Mesendoderm (in vitro differentiated cells): ENCODE data around the gene ZNF423.

Source experiments
- DNase-seq: peaks from one replicate; pipeline ENCODE4 v3.0.0; 2013
- H2AK5ac ChIP-seq: 2 replicates; pipeline ENCODE4 v1.6.1; 2013; ENCODE audit warnings: low read length, inconsistent platforms
- H2BK120ac ChIP-seq: 2 replicates; pipeline ENCODE4 v1.6.1; 2013; ENCODE audit warnings: low read depth, mild to moderate bottlenecking, low read length, moderate library complexity, mixed read lengths
- H2BK15ac ChIP-seq: replicated peaks from 2 replicates; pipeline ENCODE4 v1.6.1; 2013; ENCODE audit warnings: low read depth, mild to moderate bottlenecking, moderate library complexity
- H2BK5ac ChIP-seq: 2 replicates; pipeline ENCODE4 v1.6.1; 2013; ENCODE audit warnings: low read length, inconsistent platforms
- H3K18ac ChIP-seq: 2 replicates; pipeline ENCODE4 v1.6.1; 2013; ENCODE audit warnings: mild to moderate bottlenecking, low read length, mixed read lengths
- H3K23ac ChIP-seq: one replicate; pipeline ENCODE4 v1.6.1; 2013; ENCODE audit warnings: low read length
- H3K27ac ChIP-seq: 2 replicates; pipeline ENCODE4 v1.5.1; 2013; ENCODE audit warnings: low read depth, mild to moderate bottlenecking, inconsistent platforms, low read length, moderate library complexity
- H3K27me3 ChIP-seq: 2 replicates; pipeline ENCODE4 v1.6.1; 2013; ENCODE audit warnings: low read length, control low read depth, mild to moderate bottlenecking, inconsistent platforms; ENCODE audit not compliant: insufficient read depth, poor library complexity
- H3K36me3 ChIP-seq: 2 replicates; pipeline ENCODE4 v1.6.1; 2013; ENCODE audit warnings: low read length, inconsistent platforms; ENCODE audit not compliant: control insufficient read depth, insufficient read depth
- H3K4ac ChIP-seq: one replicate; pipeline ENCODE4 v1.6.1; 2013; ENCODE audit warnings: low read depth, mild to moderate bottlenecking, low read length, moderate library complexity
- H3K4me1 ChIP-seq: 2 replicates; pipeline ENCODE4 v1.6.1; 2013; ENCODE audit warnings: low read depth, low read length, inconsistent platforms; ENCODE audit not compliant: control insufficient read depth
- H3K4me2 ChIP-seq: 2 replicates; pipeline ENCODE4 v1.6.1; 2013; ENCODE audit warnings: low read length
- H3K4me3 ChIP-seq: 2 replicates; pipeline ENCODE4 v1.5.1; 2013; ENCODE audit warnings: mild to moderate bottlenecking, low read length
- H3K56ac ChIP-seq: one replicate; pipeline ENCODE4 v1.6.1; 2013; ENCODE audit warnings: low read length
- H3K79me1 ChIP-seq: 2 replicates; pipeline ENCODE4 v1.6.1; 2013; ENCODE audit warnings: low read length, inconsistent platforms
- H3K79me2 ChIP-seq: 2 replicates; pipeline ENCODE4 v1.6.1; 2013; ENCODE audit warnings: mild to moderate bottlenecking, low read length; ENCODE audit not compliant: control insufficient read depth, insufficient read depth
- H3K9ac ChIP-seq: 2 replicates; pipeline ENCODE4 v1.6.1; 2013; ENCODE audit warnings: low read length, inconsistent platforms
- H4K5ac ChIP-seq: one replicate; pipeline ENCODE4 v1.6.1; 2013; ENCODE audit warnings: low read length
- H4K8ac ChIP-seq: one replicate; pipeline ENCODE4 v1.6.1; 2013; ENCODE audit warnings: low read depth, mild to moderate bottlenecking, control low read depth, low read length, moderate library complexity
- WGBS: extraction: QIAGEN DNeasy Blood & Tissue Kit; methylation state at CpG from one replicate; pipeline ENCODE4 v1.1.7; 2013; ENCODE audit warnings: low lambda C conversion rate, missing lambda C conversion rate; ENCODE audit not compliant: insufficient coverage; ENCODE audit errors: extremely low coverage; 5-methylcytosine and 5-hydroxymethylcytosine counted together

ZNF423 gene

GRCh38 chr16:49749816-49750215 is 106.1 kb downstream of the ZNF423 start:
- WGBS = no CpG with 5 or more reads among the region's 9 CpGs
- Histone ChIP-seq H2BK120ac (no peak overlapping the region), H4K8ac (no peak overlapping the region), H3K79me1 (peaks cover 16% of the 10 kb centered on the region), H3K18ac (no peak overlapping the region), H3K27ac (no peak overlapping the region), H3K27me3 (no peaks in the 10 kb centered on the region), H3K4me3 (no peak overlapping the region), H3K9ac (no peak overlapping the region), H3K23ac (no peak overlapping the region), H2BK15ac (no peak overlapping the region), H3K4ac (no peak overlapping the region), H3K36me3 (no peaks in the 10 kb centered on the region), H2AK5ac (no peak overlapping the region), H3K79me2 (peaks cover 2% of the 10 kb centered on the region), H2BK5ac (no peak overlapping the region), H3K4me2 (no peak overlapping the region), H3K56ac (peak overlapping the region; percentile 62), H4K5ac (no peak overlapping the region), H3K4me1 (peaks cover 15% of the 10 kb centered on the region)
- DNase-seq = no peak

- no peaks in the 10 kb centered on the region for H3K36me3 ChIP-seq
- no peak overlapping the region for H3K56ac ChIP-seq
- no peak overlapping the region for H3K23ac ChIP-seq
- no peak overlapping the region for H3K4me3 ChIP-seq
- no peak overlapping the region for H2BK15ac ChIP-seq
- peaks cover 16% of the 10 kb centered on the region for H3K79me1 ChIP-seq
- no peak overlapping the region for H4K5ac ChIP-seq
- WGBS = no CpG with 5 or more reads among the region's 11 CpGs
- H2BK5ac ChIP-seq = no peak overlapping the region
- no peak overlapping the region for H3K4me2 ChIP-seq
- no peak overlapping the region for H3K9ac ChIP-seq
- no peak for DNase-seq
- H3K4me1 ChIP-seq = peaks cover 9% of the 10 kb centered on the region
- H3K27me3 ChIP-seq = no peaks in the 10 kb centered on the region
- no peak overlapping the region for H2AK5ac ChIP-seq
- no peak overlapping the region for H3K4ac ChIP-seq
- no peak overlapping the region for H2BK120ac ChIP-seq
- no peak overlapping the region for H4K8ac ChIP-seq
- H3K27ac ChIP-seq = no peak overlapping the region
- H3K18ac ChIP-seq = no peak overlapping the region
- H3K79me2 ChIP-seq = peaks cover 2% of the 10 kb centered on the region
Observed at GRCh38 chr16:49748322-49748721, 107.6 kb downstream of the ZNF423 start.

DNA sequence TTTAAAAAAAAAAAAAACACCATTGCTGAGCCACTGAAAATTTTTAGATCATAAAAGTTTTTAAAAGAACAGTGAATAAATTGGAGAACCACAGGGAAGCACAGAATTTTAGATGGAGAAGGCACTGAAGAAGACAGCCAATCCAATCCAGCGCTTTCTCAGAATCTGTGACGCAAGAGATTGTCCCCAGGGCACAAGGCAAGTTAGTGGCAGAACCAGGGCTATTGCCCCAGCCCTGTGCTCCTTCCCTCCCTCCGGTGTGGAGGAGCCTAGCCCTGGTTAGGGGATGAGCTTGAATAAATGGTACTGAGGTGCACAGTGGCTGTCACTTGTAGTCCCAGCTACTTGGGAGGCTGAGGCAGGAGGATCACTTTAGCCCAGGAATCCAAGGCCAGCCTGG is 108.3 kb downstream of the ZNF423 start:
- peak; percentile 21 for DNase-seq
- Histone ChIP-seq H3K27ac (no peak overlapping the region), H3K56ac (no peak overlapping the region), H4K8ac (no peak overlapping the region), H3K36me3 (no peaks in the 10 kb centered on the region), H4K5ac (no peak overlapping the region), H3K79me2 (peaks cover 2% of the 10 kb centered on the region), H2BK120ac (no peak overlapping the region), H2AK5ac (no peak overlapping the region), H3K9ac (no peak overlapping the region), H2BK15ac (no peak overlapping the region), H3K4ac (no peak overlapping the region), H3K4me3 (no peak overlapping the region), H3K27me3 (no peaks in the 10 kb centered on the region), H3K23ac (no peak overlapping the region), H3K4me1 (peaks cover 9% of the 10 kb centered on the region), H3K4me2 (no peak overlapping the region), H3K79me1 (peaks cover 15% of the 10 kb centered on the region), H2BK5ac (no peak overlapping the region), H3K18ac (no peak overlapping the region)
- no CpG with 5 or more reads among the region's 3 CpGs for WGBS

- no peak overlapping the region for H2BK15ac ChIP-seq
Observed at GRCh38 chr16:49746545-49746944, 109.4 kb downstream of the ZNF423 start.

GRCh38 chr16:49745311-49745747 is 110.6 kb downstream of the ZNF423 start:
- H3K27ac ChIP-seq = no peak overlapping the region
- no peak overlapping the region for H3K9ac ChIP-seq
- H2AK5ac ChIP-seq = no peak overlapping the region
- WGBS = no CpG with 5 or more reads among the region's 11 CpGs
- no peaks in the 10 kb centered on the region for H3K27me3 ChIP-seq
- H2BK120ac ChIP-seq = no peak overlapping the region
- H3K79me1 ChIP-seq = peaks cover 9% of the 10 kb centered on the region
- no peak for DNase-seq
- no peak overlapping the region for H2BK15ac ChIP-seq
- no peak overlapping the region for H3K4me3 ChIP-seq
- H3K36me3 ChIP-seq = no peaks in the 10 kb centered on the region
- H3K18ac ChIP-seq = no peak overlapping the region
- H3K4ac ChIP-seq = no peak overlapping the region
- no peak overlapping the region for H3K23ac ChIP-seq
- no peak overlapping the region for H3K4me2 ChIP-seq
- no peak overlapping the region for H4K5ac ChIP-seq
- no peak overlapping the region for H4K8ac ChIP-seq
- H3K4me1 ChIP-seq = peaks cover 5% of the 10 kb centered on the region
- peaks cover 2% of the 10 kb centered on the region for H3K79me2 ChIP-seq
- H2BK5ac ChIP-seq = no peak overlapping the region
- H3K56ac ChIP-seq = no peak overlapping the region

More at GRCh38 chr16:49746545-49746944, 109.4 kb downstream of the ZNF423 start:
- WGBS = no CpG with 5 or more reads among the region's 13 CpGs
- Histone ChIP-seq H3K4ac (no peak overlapping the region), H2BK5ac (no peak overlapping the region), H3K36me3 (no peaks in the 10 kb centered on the region), H4K8ac (no peak overlapping the region), H3K27me3 (no peaks in the 10 kb centered on the region), H3K18ac (no peak overlapping the region), H3K79me2 (peaks cover 2% of the 10 kb centered on the region), H3K4me2 (no peak overlapping the region), H2AK5ac (no peak overlapping the region), H2BK120ac (no peak overlapping the region), H3K56ac (no peak overlapping the region), H3K9ac (no peak overlapping the region), H3K79me1 (peaks cover 11% of the 10 kb centered on the region), H3K27ac (no peak overlapping the region), H3K4me1 (peaks cover 9% of the 10 kb centered on the region), H4K5ac (no peak overlapping the region), H3K23ac (no peak overlapping the region), H3K4me3 (no peak overlapping the region)
- DNase-seq = no peak
